GM18507 (cell line): Measurements from ENCODE around the gene INF2.
"Not testable (repeated sequence)": the region's sequence is repeated elsewhere in the genome, so short reads cannot be mapped to it uniquely, and the experiment has no call there.

ENCODE experiments used
- DNase-seq: peaks from one replicate; pipeline ENCODE4 v3.0.0; 2011; ENCODE audit warnings: low read depth; ENCODE audit not compliant: insufficient read length; ENCODE audit errors: extremely low spot score
- FAIRE-seq: peaks from 2 replicates; lab custom pipeline; 2011; peaks lifted over from hg19 to GRCh38; lab: Jason Lieb, UNC

INF2 gene

GRCh38 chr14:104656014-104656714 lies 33.3 kb upstream of the INF2 start:
- no peak for DNase-seq
- FAIRE-seq, result no peak

GRCh38 chr14:104657101-104657524 lies 32.3 kb upstream of the INF2 start:
- DNase-seq (no peak), FAIRE-seq (no peak)

DNA sequence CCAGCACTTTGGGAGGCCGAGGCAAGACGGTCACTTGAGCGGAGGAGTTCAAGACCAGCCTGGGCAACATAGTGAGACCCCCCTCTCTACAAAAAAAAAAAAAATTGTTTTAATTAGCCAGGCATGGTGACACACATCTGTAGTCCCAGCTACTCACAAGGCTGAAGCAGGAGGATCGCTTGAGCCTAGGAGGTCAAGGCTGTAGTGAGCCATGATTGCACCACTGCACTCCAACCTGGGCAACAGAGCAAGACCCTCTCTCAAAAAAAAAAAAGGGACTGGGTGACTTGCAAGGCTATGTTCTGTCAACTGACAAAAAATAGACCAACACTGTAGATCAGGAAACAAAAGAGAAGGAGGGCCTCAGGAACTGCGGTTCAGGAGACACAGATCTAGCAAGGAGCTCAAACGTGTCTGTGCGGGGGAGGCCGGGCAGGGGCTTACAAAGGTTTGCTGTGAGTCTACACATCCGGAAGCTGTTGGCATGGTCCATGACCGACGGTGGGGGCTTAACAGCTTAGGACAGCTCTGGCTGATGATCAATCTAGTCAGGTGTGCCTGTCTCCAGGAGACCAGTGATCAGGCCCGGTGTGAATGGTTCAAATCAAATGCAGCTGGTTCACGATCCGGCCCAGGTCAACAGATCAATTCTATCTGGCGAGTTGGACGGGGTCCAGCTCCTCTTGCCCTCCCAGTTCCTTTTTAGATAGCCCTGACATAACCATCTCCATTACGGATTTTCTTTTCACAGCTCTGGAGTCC lies 31.7 kb upstream of the INF2 start:
- DNase-seq (no peak), FAIRE-seq (peak; percentile 96)

DNA sequence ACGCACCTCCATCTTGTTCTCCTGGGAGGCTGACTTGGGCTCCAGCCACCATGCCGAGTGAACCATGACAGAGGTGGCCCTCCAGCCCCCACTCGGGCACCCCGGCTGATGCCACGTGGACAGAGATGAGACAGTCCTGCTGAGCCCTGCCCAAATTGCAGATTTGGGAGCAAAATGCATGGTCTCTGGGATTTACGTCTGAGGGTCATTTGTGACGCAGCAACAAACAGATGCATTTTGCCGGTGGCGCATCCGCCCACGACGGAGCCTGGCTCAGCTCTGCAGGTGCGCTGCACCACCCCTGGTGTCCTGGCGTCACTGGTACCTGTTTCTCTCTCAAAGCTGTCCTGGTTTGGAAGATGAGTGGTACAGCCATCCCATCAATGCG lies 31.1 kb upstream of the INF2 start:
- DNase-seq (no peak), FAIRE-seq (no peak)

- DNase-seq (no peak), FAIRE-seq (no peak)
These were observed 30.3 kb upstream of the INF2 start for GRCh38 chr14:104659146-104659545.

- peak; percentile 95 for FAIRE-seq
- no peak for DNase-seq
These were observed 29.5 kb upstream of the INF2 start for GRCh38 chr14:104659764-104660523.

- DNase-seq, result no peak
- no peak for FAIRE-seq
These were observed 28.8 kb upstream of the INF2 start for GRCh38 chr14:104660597-104660996.

- no peak for DNase-seq
- FAIRE-seq, result no peak
These were observed 28.3 kb upstream of the INF2 start for GRCh38 chr14:104661086-104661485.

DNA sequence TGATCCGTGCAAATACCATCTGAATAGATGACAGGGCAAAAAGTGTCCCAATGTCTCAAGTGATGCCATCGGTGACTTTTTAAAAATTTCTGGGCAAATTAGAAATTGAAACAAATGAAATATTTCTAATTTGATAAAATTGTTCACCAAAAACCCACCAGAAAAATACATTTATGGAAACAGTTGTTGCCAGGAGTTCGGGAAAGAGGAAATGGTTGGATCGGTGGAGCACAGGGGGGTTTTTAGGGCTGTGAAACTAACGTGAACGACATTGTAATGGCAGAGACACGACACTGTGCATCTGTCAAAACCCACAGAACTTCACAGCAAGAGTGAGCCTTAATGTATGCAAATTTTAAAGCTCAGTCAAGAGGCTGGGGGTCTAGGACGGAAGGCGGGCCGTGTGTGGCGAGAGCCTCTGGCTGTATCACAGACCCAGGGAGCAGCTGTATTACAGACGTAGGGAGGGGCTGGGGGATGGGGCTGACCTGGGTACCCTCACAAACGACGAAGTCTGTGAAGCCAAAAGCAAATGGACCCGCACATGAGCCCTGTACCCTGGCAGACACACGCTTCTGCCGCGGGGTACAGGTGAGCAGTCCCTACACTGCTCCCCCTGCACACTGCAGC lies 27.8 kb upstream of the INF2 start:
- not testable (repeated sequence) for DNase-seq, FAIRE-seq

GRCh38 chr14:104662472-104662871 lies 26.9 kb upstream of the INF2 start:
- DNase-seq, result not testable (repeated sequence)
- peak; percentile 58 for FAIRE-seq

DNA sequence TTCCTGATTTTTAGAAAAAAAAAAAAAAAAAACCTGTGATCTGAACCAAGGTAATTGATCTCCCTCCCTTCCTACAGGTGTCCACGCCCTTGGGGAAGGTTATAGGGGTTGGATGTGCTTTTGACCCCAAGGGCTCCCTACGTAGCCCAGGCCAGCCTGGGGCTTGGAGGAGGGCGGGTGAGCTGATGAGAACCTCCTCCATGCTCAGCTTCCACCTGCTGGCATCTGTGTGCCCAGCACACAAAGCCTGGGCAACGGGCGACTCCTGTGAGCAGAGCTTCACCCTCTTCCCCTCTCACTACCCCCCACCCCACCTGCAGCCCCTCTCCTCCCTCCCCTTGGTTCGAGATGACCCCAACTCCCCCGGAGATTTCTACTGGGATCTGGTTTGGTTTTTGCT lies 25.3 kb upstream of the INF2 start:
- DNase-seq, result no peak
- FAIRE-seq, result no peak

- no peak for FAIRE-seq
These were observed 24.8 kb upstream of the INF2 start for GRCh38 chr14:104664588-104664987.

GRCh38 chr14:104665114-104665656 lies 24.2 kb upstream of the INF2 start:
- DNase-seq (no peak), FAIRE-seq (no peak)

More at GRCh38 chr14:104664588-104664987, 24.8 kb upstream of the INF2 start:
- no peak for DNase-seq

- peak; percentile 75 for FAIRE-seq
- no peak for DNase-seq
These were observed 23.5 kb upstream of the INF2 start for GRCh38 chr14:104665657-104666522.

DNA sequence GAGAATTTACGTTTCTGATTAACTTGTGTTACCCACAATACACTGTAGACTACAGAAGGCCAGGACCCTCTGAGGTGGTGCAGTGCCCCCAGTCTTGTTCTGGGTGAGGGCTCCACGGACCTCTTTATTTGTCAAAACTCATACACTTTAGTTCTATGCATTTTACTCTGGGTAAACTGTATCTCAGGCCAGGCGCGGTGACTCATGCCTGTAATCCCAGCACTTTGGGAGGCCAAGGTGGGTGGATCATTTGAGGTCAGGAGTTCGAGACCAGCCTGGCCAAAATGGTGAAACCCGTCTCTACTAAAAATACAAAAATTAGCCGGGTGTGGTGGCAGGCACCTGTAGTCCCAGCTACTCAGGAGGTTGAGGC lies 22.9 kb upstream of the INF2 start:
- not testable (repeated sequence) for FAIRE-seq, DNase-seq

- FAIRE-seq (no peak), DNase-seq (no peak)
These were observed 22.4 kb upstream of the INF2 start for GRCh38 chr14:104666981-104667380.

- FAIRE-seq, result no peak
- no peak for DNase-seq
These were observed 19.7 kb upstream of the INF2 start for GRCh38 chr14:104669697-104670096.

- DNase-seq, FAIRE-seq: not testable (repeated sequence)
These were observed 18.0 kb upstream of the INF2 start for GRCh38 chr14:104671330-104671977.
